ENCODE results near the gene MAP1B.

DNA sequence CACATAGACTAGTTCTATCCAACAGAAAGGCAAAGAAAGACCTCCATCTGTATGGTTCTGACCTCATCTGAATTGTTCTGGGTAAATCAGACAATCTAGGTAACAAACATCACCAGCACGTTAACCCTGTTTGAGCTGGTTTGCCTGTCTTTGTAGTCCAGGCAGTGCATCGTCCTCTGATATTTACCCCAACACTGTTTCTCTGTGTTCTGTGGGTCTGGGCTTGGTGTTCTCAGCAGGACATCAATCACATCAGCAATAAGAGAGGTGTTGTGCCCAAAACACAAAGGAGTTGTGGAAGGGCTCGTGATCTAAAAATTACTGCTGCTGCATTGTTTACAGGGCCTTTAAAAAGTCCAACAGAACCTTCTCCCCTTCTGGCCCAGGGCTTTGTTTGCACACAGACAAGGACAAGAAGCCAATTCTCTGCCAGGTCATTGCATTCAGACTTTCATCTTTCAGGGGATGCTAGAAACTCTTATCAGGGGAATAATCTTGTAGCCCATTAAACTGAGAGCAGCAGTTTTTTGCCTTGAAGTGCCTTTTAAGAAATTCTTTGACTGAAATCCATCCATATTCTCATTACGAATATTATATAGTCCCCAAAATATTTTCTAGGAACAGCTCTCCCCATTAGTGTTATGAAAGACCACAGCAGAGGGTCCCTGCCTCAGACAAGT is 30.5 kb upstream of the MAP1B start:
- TF ChIP-seq, protein P1, sequence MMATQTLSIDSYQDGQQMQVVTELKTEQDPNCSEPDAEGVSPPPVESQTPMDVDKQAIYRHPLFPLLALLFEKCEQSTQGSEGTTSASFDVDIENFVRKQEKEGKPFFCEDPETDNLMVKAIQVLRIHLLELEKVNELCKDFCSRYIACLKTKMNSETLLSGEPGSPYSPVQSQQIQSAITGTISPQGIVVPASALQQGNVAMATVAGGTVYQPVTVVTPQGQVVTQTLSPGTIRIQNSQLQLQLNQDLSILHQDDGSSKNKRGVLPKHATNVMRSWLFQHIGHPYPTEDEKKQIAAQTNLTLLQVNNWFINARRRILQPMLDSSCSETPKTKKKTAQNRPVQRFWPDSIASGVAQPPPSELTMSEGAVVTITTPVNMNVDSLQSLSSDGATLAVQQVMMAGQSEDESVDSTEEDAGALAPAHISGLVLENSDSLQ (IDR thresholded peaks at IDR 0.05) = no peak
- TF ChIP-seq BHLHE40 (IDR thresholded peaks at IDR 0.05; ENCODE audit: borderline replicate concordance) (no peak), NFRKB (IDR thresholded peaks at IDR 0.05) (no peak), SP1 (IDR thresholded peaks at IDR 0.05) (no peak), TARDBP (IDR thresholded peaks at IDR 0.05) (no peak), ARNT (IDR thresholded peaks at IDR 0.05) (no peak), ELF4 (IDR thresholded peaks at IDR 0.05) (no peak), HDGF (IDR thresholded peaks at IDR 0.05; ENCODE audit: borderline replicate concordance) (no peak), SUZ12 (IDR thresholded peaks at IDR 0.05) (no peak), FOXM1 (IDR thresholded peaks at IDR 0.05; ENCODE audit: borderline replicate concordance) (no peak), CTBP1 (IDR thresholded peaks at IDR 0.05; ENCODE audit: borderline replicate concordance) (no peak), ZNF384 (IDR thresholded peaks at IDR 0.05) (no peak), FOXK2 (IDR thresholded peaks at IDR 0.05) (no peak)
